Spinal cord (tissue), 10 donors: ENCODE results near the gene GALNT7. TPM values are rescaled to one million over a fixed set of nuclear protein-coding genes. Genes with fewer than 3 reads are reported as not detected.
A peak's percentile ranks its signal among the peaks of the same experiment; 100 is the strongest.
"Not testable (repeated sequence)": the region's sequence is repeated elsewhere in the genome, so short reads cannot be mapped to it uniquely, and the experiment has no call there.

Experiments used
- DNase-seq, 6 donors: peaks; one replicate each; pipeline versions ENCODE4 v3.0.0 to v3.0.0-alpha.2; 2013 to 2015; ENCODE audit warnings: low spot score in 6 of 6, low read depth in 4 of 6
- H3K27ac ChIP-seq: one replicate; pipeline ENCODE4 v1.5.1; 2013; ENCODE audit warnings: low read depth, low read length, control low read depth
- H3K27me3 ChIP-seq: one replicate; pipeline ENCODE4 v1.6.1; 2013; ENCODE audit warnings: low read length; ENCODE audit not compliant: control insufficient read depth, insufficient read depth
- H3K36me3 ChIP-seq: one replicate; pipeline ENCODE4 v1.6.1; 2013; ENCODE audit warnings: low read length; ENCODE audit not compliant: control insufficient read depth, insufficient read depth
- H3K4me1 ChIP-seq: one replicate; pipeline ENCODE4 v1.6.1; 2013; ENCODE audit warnings: low read length; ENCODE audit not compliant: control insufficient read depth, insufficient read depth
- H3K4me3 ChIP-seq: one replicate; pipeline ENCODE4 v1.5.1; 2013; ENCODE audit warnings: low read depth, low read length, control low read depth
- H3K9me3 ChIP-seq: one replicate; pipeline ENCODE4 v1.6.1; 2013; ENCODE audit warnings: low read length; ENCODE audit not compliant: control insufficient read depth, insufficient read depth
- WGBS: methylation state at CpG from one replicate; pipeline ENCODE4 v1.1.5; 2013; ENCODE audit warnings: missing lambda C conversion rate; ENCODE audit not compliant: insufficient coverage; 5-methylcytosine and 5-hydroxymethylcytosine counted together
- polyA plus RNA-seq, 2 donors: library from polyadenylated mRNA; unstranded; fragments of 120-200 nt; gene quantifications; one replicate each; pipeline ENCODE4 v1.2.1, GENCODE V29; 2013; ENCODE audit not compliant: insufficient read length in 2 of 2
- total RNA-seq, 2 donors: library from RNA; depleted of rRNA in 1 of 2; stranded (reverse); fragments of 120-200 nt in 1 of 2; fragments of >200 nt in 1 of 2; gene quantifications; one replicate each; pipeline versions ENCODE4 v1.2.3 to v1.2.4, GENCODE V29; 2013 to 2014
- donor health status: healthy.

Gene GALNT7
- total and polyA plus RNA-seq, 4 donors, result 21.4 to 39.3 (median 23.2) TPM

- H3K27ac ChIP-seq, result no peak overlapping the region
- H3K4me1 ChIP-seq, result peaks cover 5% of the 10 kb centered on the region
- H3K9me3 ChIP-seq, result no peaks in the 10 kb centered on the region
- H3K4me3 ChIP-seq, result no peak overlapping the region
- DNase-seq, result no peak
- WGBS, result no CpG with 5 or more reads among the region's 2 CpGs
- no peaks in the 10 kb centered on the region for H3K27me3 ChIP-seq
- H3K36me3 ChIP-seq, result no peaks in the 10 kb centered on the region
Measured at GRCh38 chr4:173174184-173174583, 5.6 kb downstream of the GALNT7 start.

- 71% methylated on average over 2 of the region's 3 CpGs for WGBS
- H3K9me3 ChIP-seq, result no peaks in the 10 kb centered on the region
Measured at GRCh38 chr4:173174594-173175012, 6.0 kb downstream of the GALNT7 start.

GRCh38 chr4:173176010-173176409 is 7.4 kb downstream of the GALNT7 start:
- WGBS, result 100% methylated on average over 1 of the region's 6 CpGs
- H3K27me3 ChIP-seq, result no peaks in the 10 kb centered on the region
- peaks cover 3% of the 10 kb centered on the region for H3K4me1 ChIP-seq
- no peak overlapping the region for H3K4me3 ChIP-seq
- DNase-seq, result no peak
- H3K27ac ChIP-seq, result no peak overlapping the region
- no peaks in the 10 kb centered on the region for H3K9me3 ChIP-seq
- no peaks in the 10 kb centered on the region for H3K36me3 ChIP-seq

More at GRCh38 chr4:173174594-173175012, 6.0 kb downstream of the GALNT7 start:
- no peaks in the 10 kb centered on the region for H3K36me3 ChIP-seq
- H3K27me3 ChIP-seq, result no peaks in the 10 kb centered on the region
- DNase-seq, result no peak
- H3K4me1 ChIP-seq, result peaks cover 5% of the 10 kb centered on the region
- no peak overlapping the region for H3K4me3 ChIP-seq
- no peak overlapping the region for H3K27ac ChIP-seq

- Histone ChIP-seq H3K4me1 (peaks cover under 1% of the 10 kb centered on the region), H3K27ac (no peak overlapping the region), H3K27me3 (no peaks in the 10 kb centered on the region), H3K4me3 (no peak overlapping the region), H3K9me3 (no peaks in the 10 kb centered on the region), H3K36me3 (no peaks in the 10 kb centered on the region)
- no peak for DNase-seq
- WGBS, result 57% methylated on average over 3 of the region's 3 CpGs
Measured at GRCh38 chr4:173177232-173177631, 8.6 kb downstream of the GALNT7 start.

- Histone ChIP-seq H3K27ac (no peak overlapping the region), H3K27me3 (no peaks in the 10 kb centered on the region), H3K9me3 (no peaks in the 10 kb centered on the region), H3K4me1 (no peaks in the 10 kb centered on the region), H3K36me3 (no peaks in the 10 kb centered on the region), H3K4me3 (no peak overlapping the region)
- DNase-seq, result no peak
- WGBS, result no CpG with 5 or more reads among the region's 1 CpG
Measured at GRCh38 chr4:173178144-173178543, 9.5 kb downstream of the GALNT7 start.

GRCh38 chr4:173181848-173182247 is 13.2 kb downstream of the GALNT7 start:
- Histone ChIP-seq H3K27ac (no peak overlapping the region), H3K4me1 (no peaks in the 10 kb centered on the region), H3K4me3 (no peak overlapping the region), H3K36me3 (no peaks in the 10 kb centered on the region), H3K9me3 (no peaks in the 10 kb centered on the region), H3K27me3 (no peaks in the 10 kb centered on the region)
- WGBS, result no CpG with 5 or more reads among the region's 3 CpGs
- DNase-seq, result no peak

- DNase-seq, result no peak
- no CpG with 5 or more reads among the region's 4 CpGs for WGBS
Measured at GRCh38 chr4:173182403-173182802, 13.8 kb downstream of the GALNT7 start.

GRCh38 chr4:173183659-173184247 is 15.1 kb downstream of the GALNT7 start:
- not testable (repeated sequence) for H3K4me3 ChIP-seq, H3K27ac ChIP-seq, H3K4me1 ChIP-seq, H3K36me3 ChIP-seq, H3K27me3 ChIP-seq, DNase-seq, H3K9me3 ChIP-seq
- 97% methylated on average over 20 of the region's 50 CpGs for WGBS

More at GRCh38 chr4:173182403-173182802, 13.8 kb downstream of the GALNT7 start:
- H3K4me1 ChIP-seq, result no peaks in the 10 kb centered on the region
- H3K9me3 ChIP-seq, result no peaks in the 10 kb centered on the region
- H3K27ac ChIP-seq, result no peak overlapping the region
- no peak overlapping the region for H3K4me3 ChIP-seq
- H3K36me3 ChIP-seq, result no peaks in the 10 kb centered on the region
- no peaks in the 10 kb centered on the region for H3K27me3 ChIP-seq

- Histone ChIP-seq H3K36me3 (no peaks in the 10 kb centered on the region), H3K4me3 (no peak overlapping the region), H3K9me3 (no peaks in the 10 kb centered on the region), H3K27ac (no peak overlapping the region), H3K4me1 (no peaks in the 10 kb centered on the region), H3K27me3 (no peaks in the 10 kb centered on the region)
- whole genome bisulfite sequencing, result no CpG with 5 or more reads among the region's 5 CpGs
- DNase-seq, result peak in 1 of 6 donors; percentile 22
Measured at GRCh38 chr4:173185847-173186510, 17.4 kb downstream of the GALNT7 start.

GRCh38 chr4:173187732-173188131 is 19.1 kb downstream of the GALNT7 start:
- Histone ChIP-seq H3K27ac (no peak overlapping the region), H3K27me3 (no peaks in the 10 kb centered on the region), H3K36me3 (no peaks in the 10 kb centered on the region), H3K4me3 (no peak overlapping the region), H3K9me3 (no peaks in the 10 kb centered on the region), H3K4me1 (no peaks in the 10 kb centered on the region)
- no peak for DNase-seq
- no CpG with 5 or more reads among the region's 1 CpG for WGBS
